ENCODE results near the gene NBEAL1.
A peak's percentile ranks its signal among the peaks of the same experiment; 100 is the strongest.
"Not testable (repeated sequence)": the region's sequence is repeated elsewhere in the genome, so short reads cannot be mapped to it uniquely, and the experiment has no call there.

Gene NBEAL1

GRCh38 chr2:203237346-203238238 lies 222.9 kb downstream of the NBEAL1 start:
- no peak for DNase-seq (ENCODE audit: low spot score)

- DNase-seq (ENCODE audit: low spot score), result no peak
These were observed 223.6 kb downstream of the NBEAL1 start for GRCh38 chr2:203238292-203238703.

DNA sequence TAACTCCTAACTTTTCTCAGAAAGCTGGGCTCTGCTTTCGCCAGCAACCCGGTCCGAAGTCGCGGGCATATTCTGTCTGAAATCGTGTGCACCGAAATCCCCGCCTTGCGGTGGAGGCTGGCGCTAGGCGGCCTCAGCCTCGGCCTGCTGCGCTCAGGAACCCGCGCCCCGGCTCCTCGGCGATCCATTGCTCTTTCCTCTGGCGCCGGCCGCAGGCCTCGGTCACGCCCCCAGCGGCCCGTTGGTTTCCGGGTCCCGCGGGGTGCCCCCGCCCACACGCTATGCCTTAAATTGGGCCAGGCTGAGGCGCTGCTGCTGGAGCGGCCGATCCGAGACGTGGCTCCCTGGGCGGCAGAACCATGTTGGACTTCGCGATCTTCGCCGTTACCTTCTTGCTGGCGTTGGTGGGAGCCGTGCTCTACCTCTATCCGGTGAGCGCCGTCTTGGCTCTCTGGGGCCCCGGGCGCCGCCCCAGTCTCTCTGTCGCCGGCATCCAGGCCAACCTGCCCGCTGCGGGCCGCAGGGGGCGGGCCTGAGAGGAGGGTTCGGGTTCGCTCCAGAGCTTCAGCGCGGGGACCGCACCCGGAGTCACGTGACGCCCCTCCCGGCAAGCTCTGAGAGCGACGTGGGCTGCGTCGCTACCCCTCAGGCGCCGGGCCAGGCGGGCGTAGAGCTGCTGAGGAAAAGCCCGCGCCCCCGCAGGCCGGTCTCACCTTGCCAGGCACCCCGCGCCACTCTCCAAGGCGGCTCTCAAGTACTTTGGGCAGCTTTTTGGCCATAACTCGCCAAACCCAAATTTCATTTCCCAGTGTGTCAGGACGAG lies 224.2 kb downstream of the NBEAL1 start, which contains the start of gene CYP20A1:
TSS of gene CYP20A1 (plus strand) at position 315 of the 823 bp plus-strand sequence. CDS start at position 360, 45 bp downstream.
- peak; percentile 95 for DNase-seq (ENCODE audit: low spot score)

DNA sequence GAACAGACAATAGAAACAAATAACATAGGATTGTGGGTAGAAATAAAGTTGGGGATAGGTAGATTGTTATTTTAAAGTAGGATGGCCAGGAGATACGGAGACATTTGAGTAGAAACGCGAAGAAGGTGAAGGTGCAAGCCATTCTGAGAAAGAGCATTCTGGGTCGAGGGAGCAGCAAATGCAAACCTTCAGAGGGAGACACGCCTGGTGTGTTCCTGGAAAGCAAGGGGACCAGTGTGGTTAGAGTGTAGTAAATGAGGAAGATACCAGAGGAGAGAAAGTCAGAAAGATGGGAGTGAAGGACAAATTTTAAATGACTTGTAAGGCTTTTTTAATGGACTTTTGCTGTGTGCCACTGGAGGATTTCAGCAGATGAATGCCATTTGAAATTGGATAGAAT lies 225.8 kb downstream of the NBEAL1 start:
- no peak for DNase-seq (ENCODE audit: low spot score)

- DNase-seq (ENCODE audit: low spot score), result no peak
These were observed 227.8 kb downstream of the NBEAL1 start for GRCh38 chr2:203242518-203242917.

GRCh38 chr2:203246646-203247045 lies 232.0 kb downstream of the NBEAL1 start:
- no peak for DNase-seq (ENCODE audit: low spot score)

- no peak for DNase-seq (ENCODE audit: low spot score)
These were observed 238.1 kb downstream of the NBEAL1 start for GRCh38 chr2:203252818-203253217.

GRCh38 chr2:203253422-203254095 lies 238.9 kb downstream of the NBEAL1 start:
- DNase-seq (ENCODE audit: low spot score), result not testable (repeated sequence)

DNA sequence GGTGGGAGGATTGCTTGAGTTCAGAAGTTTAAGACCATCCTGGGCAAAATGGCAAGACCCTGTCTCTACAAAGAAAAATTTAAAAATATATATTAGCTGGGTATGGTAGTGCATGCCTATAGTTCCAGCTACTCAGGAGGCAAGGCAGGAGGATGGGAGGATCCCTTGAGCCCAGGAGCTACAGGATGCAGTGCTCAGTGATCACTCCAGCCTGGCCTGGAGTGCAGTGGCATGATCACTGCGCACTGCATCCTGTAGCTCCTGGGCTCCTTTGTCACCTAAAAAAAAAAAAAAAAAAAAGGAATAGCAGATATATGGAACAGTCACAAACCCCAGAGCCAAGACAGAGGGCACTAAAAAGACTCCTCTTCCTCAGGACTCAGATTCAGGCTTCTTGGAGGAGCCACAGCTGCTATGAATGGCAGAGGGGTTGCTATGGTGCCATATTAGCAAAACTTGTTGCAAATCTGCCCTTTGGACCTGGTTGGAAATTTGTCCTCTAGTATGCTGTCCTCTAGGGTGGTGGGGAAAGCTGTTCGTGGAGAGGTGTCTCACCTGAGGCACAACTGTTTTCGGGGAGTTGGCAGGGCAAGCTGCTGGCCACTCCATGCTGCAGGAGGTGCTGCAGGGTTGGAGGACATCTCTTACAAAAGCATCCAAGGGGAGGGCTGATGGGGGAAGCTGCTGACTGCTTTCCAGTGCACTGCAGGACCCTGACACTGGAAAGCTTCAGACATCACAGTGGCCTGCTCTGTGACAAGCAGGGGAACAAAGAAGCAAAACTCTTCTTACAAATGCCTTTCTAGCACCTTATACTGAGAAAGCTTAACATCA lies 246.9 kb downstream of the NBEAL1 start:
- no peak for DNase-seq (ENCODE audit: low spot score)
